GM12892 (cell line): ENCODE results near the gene ASIC2.

Source experiments
- POLR2A ChIP-seq: IDR thresholded peaks from 2 replicates; pipeline ENCODE4 v1.6.1; 2011; ENCODE audit warnings: low read depth, low read length, control low read depth
- POLR2AphosphoS5 ChIP-seq: IDR thresholded peaks from 2 replicates; pipeline ENCODE4 v1.6.1; 2011; ENCODE audit warnings: low read depth, low read length, control low read depth
- TAF1 ChIP-seq: IDR thresholded peaks from 2 replicates; pipeline ENCODE4 v1.6.1; 2011; ENCODE audit warnings: low read depth, mild to moderate bottlenecking, control low read depth, low read length, borderline replicate concordance

GRCh38 chr17:33178681-33179080 lies 114.4 kb downstream of the ASIC2 start:
- TF ChIP-seq POLR2A (no peak), POLR2AphosphoS5 (no peak), TAF1 (no peak)
